HepG2 (cell line): ENCODE measurements around the gene CTNNAL1. TPM values are rescaled to one million over a fixed set of nuclear protein-coding genes. Genes with fewer than 3 reads are reported as not detected.

Source experiments
- ATAC-seq: fragments of 200-7000 bp; cut with Tn5 transposase; 3 replicates; pipeline ENCODE4 v1.9.1; 2020; ENCODE audit warnings: mild to moderate bottlenecking, moderate library complexity
- BruUV-seq: library from RNA; stranded (reverse); fragments of 400-500 nt; replicated peaks from 2 replicates; lab custom pipeline; 2021; lab: Mats Ljungman, UMichigan
- CTCF ChIA-PET: fragments of 300-600 bp; formaldehyde crosslinking; extraction: SDS; loops from one replicate; lab custom pipeline; 2021; ENCODE audit warnings: low total read pairs, inconsistent platforms, low intra/inter-chr PET ratio; lab: Yijun Ruan, JAX
- POLR2A ChIA-PET: fragments of 350-600 bp; sonication (Branson Sonifier 250); formaldehyde crosslinking; loops from one replicate; lab custom pipeline; 2020; ENCODE audit warnings: antibody characterized with exemption, inconsistent platforms; lab: Yijun Ruan, JAX
- DNase-seq: peaks from one replicate; pipeline ENCODE4 v3.0.0-alpha.2; 2015; ENCODE audit warnings: low spot score
- FAIRE-seq: peaks from 3 replicates; lab custom pipeline; 2011; peaks lifted over from hg19 to GRCh38; lab: Jason Lieb, UNC
- H2AFZ ChIP-seq: one replicate; pipeline ENCODE4 v1.6.1; 2011; ENCODE audit warnings: low read length, inconsistent platforms
- H3K27ac ChIP-seq: fragments of 300-600 bp; 3 replicates; pipeline ENCODE4 v1.8.0; 2011; ENCODE audit warnings: mixed run types, mild to moderate bottlenecking, mixed read lengths, low read length, inconsistent platforms; ENCODE audit not compliant: insufficient read depth; ENCODE audit errors: extremely low read length
- H3K27me3 ChIP-seq, 2 experiments: fragments of 200-600 bp in 1 of 2; 2 replicates in 1 of 2; 3 replicates in 1 of 2; pipeline versions ENCODE4 v1.6.0 to v1.8.0; 2011; ENCODE audit warnings: low read length in 2 of 2, mild to moderate bottlenecking in 2 of 2, moderate library complexity in 2 of 2, inconsistent platforms in 1 of 2; ENCODE audit not compliant: insufficient read depth in 2 of 2, control insufficient read depth in 1 of 2
- H3K36me3 ChIP-seq, 2 experiments: fragments of 200-600 bp in 1 of 2; replicated peaks in 1 of 2; 2 replicates in 1 of 2; 3 replicates in 1 of 2; pipeline versions ENCODE4 v1.5.1 to v1.8.0; 2011; ENCODE audit warnings: low read length in 2 of 2, inconsistent platforms in 1 of 2; ENCODE audit not compliant: insufficient read depth in 2 of 2, control insufficient read depth in 1 of 2
- H3K4me1 ChIP-seq: 2 replicates; pipeline ENCODE4 v1.5.1; 2012; ENCODE audit warnings: low read length, inconsistent platforms; ENCODE audit not compliant: insufficient read depth
- H3K4me2 ChIP-seq: 2 replicates; pipeline ENCODE4 v1.6.0; 2011; ENCODE audit warnings: low read depth, low read length, inconsistent platforms
- H3K4me3 ChIP-seq, 3 experiments: fragments of 200-600 bp in 1 of 3; sonication (generic), shearing (Covaris generic) in 1 of 3; replicated peaks in 1 of 3; 2 replicates each; pipeline ENCODE4 v1.5.1; 2011 to 2016; ENCODE audit warnings: low read length in 3 of 3, inconsistent platforms in 2 of 3, low read depth in 2 of 3, mild to moderate bottlenecking in 2 of 3, control low read depth in 1 of 3, mixed read lengths in 1 of 3; ENCODE audit not compliant: insufficient read depth in 1 of 3
- H3K79me2 ChIP-seq: one replicate; pipeline ENCODE4 v1.6.1; 2011; ENCODE audit warnings: low read length, inconsistent platforms; ENCODE audit not compliant: insufficient read depth
- H3K9ac ChIP-seq: 2 replicates; pipeline ENCODE4 v1.6.0; 2011; ENCODE audit warnings: mild to moderate bottlenecking, low read depth, low read length, inconsistent platforms; ENCODE audit not compliant: insufficient read depth
- H3K9me3 ChIP-seq: 2 replicates; pipeline ENCODE4 v1.5.1; 2012; ENCODE audit warnings: mild to moderate bottlenecking, low read length
- H4K20me1 ChIP-seq: 2 replicates; pipeline ENCODE4 v1.6.0; 2011; ENCODE audit warnings: inconsistent platforms, mild to moderate bottlenecking, low read length, moderate library complexity; ENCODE audit not compliant: insufficient read depth
- DNMT1 ChIP-seq: sonication (generic); formaldehyde crosslinking; IDR thresholded peaks from 2 replicates; pipeline ENCODE4 v1.5.1; 2020; ENCODE audit warnings: mild to moderate bottlenecking, missing genetic modification reagents
- FOSL2 ChIP-seq: sonication (generic); formaldehyde crosslinking; IDR thresholded peaks from 2 replicates; pipeline ENCODE4 v1.4.0; 2020; ENCODE audit warnings: missing genetic modification reagents
- HOXA3 ChIP-seq: sonication (generic); formaldehyde crosslinking; IDR thresholded peaks from 2 replicates; pipeline ENCODE4 v1.5.0; 2020; ENCODE audit warnings: missing genetic modification reagents
- WGBS: methylation state at CpG from one replicate; pipeline ENCODE4 v1.1.6; 2017; ENCODE audit warnings: low lambda C conversion rate; 5-methylcytosine and 5-hydroxymethylcytosine counted together
- in situ Hi-C: cut with HindIII; loops from 2 replicates; pipeline ENCODE4 v1.10.0; 2017; ENCODE audit warnings: low pct_unique_long_range_greater_than_20kb; ENCODE audit not compliant: extremely low pct_ligation_motif_present
- intact Hi-C: fragments of 100-400 bp; cut with micrococcal nuclease; formaldehyde crosslinking; loops from one replicate; pipeline ENCODE4 v1.10.0; 2022; ENCODE audit not compliant: unreplicated experiment
- polyA plus RNA-seq, 8 experiments: library from polyadenylated mRNA; depleted of rRNA in 3 of 8; stranded (reverse) in 7 of 8; unstranded in 1 of 8; fragments of >200 nt; fragmentation: Illumina TruSeq in 4 of 8; extraction: Trizol in 4 of 8; gene quantifications; 2 replicates each; pipeline versions ENCODE4 v1.2.1 to v1.2.3, GENCODE V29; 2011 to 2016; ENCODE audit warnings: low read depth in 4 of 8, missing spikeins in 1 of 8, mixed read lengths in 1 of 8; ENCODE audit not compliant: insufficient read depth in 1 of 8
- total RNA-seq, 5 experiments: library from RNA; depleted of rRNA; stranded (reverse); fragments of >200 nt; fragmentation: Illumina TruSeq; extraction: Trizol; gene quantifications; 2 replicates each; pipeline ENCODE4 v1.2.3, GENCODE V29; 2016; ENCODE audit warnings: low read depth in 1 of 5

Gene CTNNAL1
- total and polyA plus RNA-seq, 2 of the 13 experiments (the other 11 are each of a cell fraction or from before 2014, with no cell fraction given) = 32.0 to 162 TPM

- TF ChIP-seq HOXA3 (CRISPR knock-in tag) = no peak
Observed at GRCh38 chr9:109039539-109039938, 26.2 kb upstream of the CTNNAL1 start (continued).

GRCh38 chr9:109037946-109038715, 24.8 kb upstream of the CTNNAL1 start:
- no peak for TF ChIP-seq DNMT1 (CRISPR knock-in tag)
- TF ChIP-seq FOSL2 = peak; percentile 21; the same call in 1 of the 2 replicates
- no peaks in the 10 kb centered on the region for H3K9me3 ChIP-seq
- H3K4me3 ChIP-seq = no peak overlapping the region
- H2AFZ ChIP-seq = no peak overlapping the region
- no peaks in the 10 kb centered on the region for H3K79me2 ChIP-seq
- FAIRE-seq (no peak), DNase-seq (peak; percentile 28), ATAC-seq (no peak)
- H3K4me1 ChIP-seq = peaks cover 46% of the 10 kb centered on the region
- H3K4me2 ChIP-seq = no peak overlapping the region
- CTCF ChIA-PET = no interaction called here
- WGBS = 63% methylated on average over 4 of the region's 4 CpGs
- no peaks in the 10 kb centered on the region for H3K27me3 ChIP-seq
- H3K36me3 ChIP-seq = peaks cover 4 to 38% of the 10 kb centered on the region in 2 experiments
- intact Hi-C loops = loop anchor here (5.0 to 10.0 kb wide), 2 partner anchors 44 to 77 kb away; partner anchors contain the start of gene TMEM245
- BruUV-seq = no TSS peak
- POLR2A ChIA-PET = interaction anchor here (1.1 kb wide), 1 partner anchor 20 kb away, joined by 3 read pairs; no protein-coding TSS in a partner anchor
- H3K9ac ChIP-seq = no peak overlapping the region
- H4K20me1 ChIP-seq = no peaks in the 10 kb centered on the region
- in situ Hi-C loops = no loop called here
- no peak overlapping the region for H3K27ac ChIP-seq
